K562 (cell line): Measurements from ENCODE around the gene ADARB2. TPM values are rescaled to one million over a fixed set of nuclear protein-coding genes. Genes with fewer than 3 reads are reported as not detected.

Experiments
- ATAC-seq: fragments of 200-7000 bp; cut with Tn5 transposase; 3 replicates; pipeline ENCODE4 v1.9.1; 2020; ENCODE audit warnings: moderate library complexity
- BruUV-seq: library from RNA; stranded (reverse); fragments of 400-500 nt; replicated peaks from 2 replicates; lab custom pipeline; 2021; lab: Mats Ljungman, UMichigan
- CTCF ChIA-PET: fragments of 300-600 bp; formaldehyde crosslinking; extraction: SDS; loops from one replicate; lab custom pipeline; 2021; ENCODE audit warnings: low intra/inter-chr PET ratio; lab: Yijun Ruan, JAX
- POLR2A ChIA-PET: fragments of 300-600, 350-650 bp; sonication (Branson Sonifier 250); formaldehyde crosslinking; extraction: SDS; loops from one replicate; lab custom pipeline; 2021; ENCODE audit warnings: antibody characterized with exemption, inconsistent platforms; lab: Yijun Ruan, JAX
- DNase-seq, 4 experiments: peaks; one replicate each; pipeline versions ENCODE4 v3.0.0 to v3.0.0-alpha.2; 2011 to 2018; ENCODE audit warnings: low spot score in 3 of 4, mixed read lengths in 3 of 4; ENCODE audit errors: extremely low read depth in 1 of 4
- FAIRE-seq: peaks from 2 replicates; lab custom pipeline; 2011; peaks lifted over from hg19 to GRCh38; lab: Jason Lieb, UNC
- H2AFZ ChIP-seq: 2 replicates; pipeline ENCODE4 v1.6.0; 2011; ENCODE audit warnings: low read depth, low read length, control low read depth, inconsistent platforms
- H3K27ac ChIP-seq: fragments of 200-600 bp; 3 replicates; pipeline ENCODE4 v1.8.0; 2011; ENCODE audit warnings: low read depth, mild to moderate bottlenecking, control low read depth, inconsistent platforms, low read length, moderate library complexity, mixed read lengths; ENCODE audit errors: extremely low read depth
- H3K27me3 ChIP-seq, 2 experiments: fragments of 300-600 bp in 1 of 2; 2 replicates in 1 of 2; 3 replicates in 1 of 2; pipeline versions ENCODE4 v1.6.0 to v1.8.0; 2011; ENCODE audit warnings: inconsistent platforms in 2 of 2, low read length in 2 of 2, mild to moderate bottlenecking in 1 of 2, mixed read lengths in 1 of 2, moderate library complexity in 1 of 2; ENCODE audit not compliant: control insufficient read depth in 2 of 2, insufficient read depth in 2 of 2
- H3K36me3 ChIP-seq: fragments of 300-600 bp; 3 replicates; pipeline ENCODE4 v1.8.0; 2011; ENCODE audit warnings: mild to moderate bottlenecking, low read length, inconsistent platforms; ENCODE audit not compliant: control insufficient read depth, insufficient read depth
- H3K4me1 ChIP-seq, 2 experiments: fragments of 200-600 bp in 1 of 2; replicated peaks in 1 of 2; 2 replicates in 1 of 2; 3 replicates in 1 of 2; pipeline versions ENCODE4 v1.5.1 to v1.8.0; 2011; ENCODE audit warnings: inconsistent platforms in 2 of 2, low read length in 2 of 2, mild to moderate bottlenecking in 1 of 2, mixed read lengths in 1 of 2, moderate library complexity in 1 of 2; ENCODE audit not compliant: control insufficient read depth in 2 of 2, insufficient read depth in 2 of 2
- H3K4me2 ChIP-seq: 2 replicates; pipeline ENCODE4 v1.6.1; 2011; ENCODE audit warnings: low read length, control low read depth, inconsistent platforms, mixed read lengths; ENCODE audit not compliant: insufficient read depth
- H3K4me3 ChIP-seq: fragments of 200-600 bp; sonication (generic), shearing (Covaris generic); 2 replicates; pipeline ENCODE4 v1.5.1; 2016; ENCODE audit warnings: control low read depth, inconsistent platforms
- H3K79me2 ChIP-seq: fragments of 200-600 bp; 3 replicates; pipeline ENCODE4 v1.8.0; 2011; ENCODE audit warnings: low read length, inconsistent platforms; ENCODE audit not compliant: control insufficient read depth, insufficient read depth
- H3K9ac ChIP-seq, 2 experiments: 2 replicates each; pipeline versions ENCODE4 v1.6.0 to v1.6.1; 2011; ENCODE audit warnings: low read depth in 2 of 2, low read length in 2 of 2, control low read depth in 1 of 2, inconsistent platforms in 1 of 2, mild to moderate bottlenecking in 1 of 2, mixed read lengths in 1 of 2; ENCODE audit not compliant: insufficient read depth in 1 of 2
- H3K9me1 ChIP-seq: one replicate; pipeline ENCODE4 v1.6.0; 2011; ENCODE audit warnings: inconsistent platforms, mild to moderate bottlenecking, low read length, moderate library complexity; ENCODE audit not compliant: control insufficient read depth, insufficient read depth
- H3K9me3 ChIP-seq: replicated peaks from 2 replicates; pipeline ENCODE4 v1.5.1; 2011; ENCODE audit warnings: low read depth, low read length, inconsistent platforms; ENCODE audit not compliant: control insufficient read depth, insufficient read depth
- H4K20me1 ChIP-seq: replicated peaks from 2 replicates; pipeline ENCODE4 v1.6.1; 2011; ENCODE audit warnings: low read length, inconsistent platforms, mixed read lengths; ENCODE audit not compliant: control insufficient read depth, insufficient read depth
- E2F3 ChIP-seq: fragments of 250-450 bp; sonication (Bioruptor Pico); IDR thresholded peaks from 2 replicates; pipeline ENCODE4 v1.4.0; 2020; ENCODE audit warnings: mild to moderate bottlenecking
- HNRNPLL ChIP-seq: fragments of 200-400 bp; formaldehyde crosslinking; IDR thresholded peaks from 2 replicates; pipeline ENCODE4 v1.6.1; 2017; ENCODE audit warnings: low read length, low read depth, mild to moderate bottlenecking; ENCODE audit not compliant: poor library complexity, severe bottlenecking
- ILF3 ChIP-seq: fragments of 450-650 bp; IDR thresholded peaks from 2 replicates; pipeline ENCODE4 v1.6.1; 2018; ENCODE audit warnings: antibody characterized with exemption, mild to moderate bottlenecking, moderate library complexity, borderline replicate concordance
- NBN ChIP-seq: fragments of 450-650 bp; IDR thresholded peaks from 2 replicates; pipeline ENCODE4 v1.6.1; 2016; ENCODE audit warnings: low read depth, mild to moderate bottlenecking
- NONO ChIP-seq, 2 experiments: fragments of 200-400 bp in 1 of 2; fragments of 450-650 bp in 1 of 2; formaldehyde crosslinking in 1 of 2; IDR thresholded peaks; 2 replicates each; pipeline ENCODE4 v1.6.1; 2017; ENCODE audit warnings: low read depth in 2 of 2, mild to moderate bottlenecking in 2 of 2, moderate library complexity in 2 of 2, low read length in 1 of 2
- POLR2A ChIP-seq: fragments of 450-650 bp; conservative IDR thresholded peaks from 2 replicates; pipeline ENCODE4 v1.6.1; 2016
- ZBTB1 ChIP-seq: sonication (generic); formaldehyde crosslinking; IDR thresholded peaks from 2 replicates; pipeline ENCODE4 v1.8.1; 2023; ENCODE audit warnings: missing genetic modification reagents, low read depth, mild to moderate bottlenecking, borderline replicate concordance
- ZFPM2 ChIP-seq: fragments of 250-450 bp; sonication (Bioruptor Pico); IDR thresholded peaks from 2 replicates; pipeline ENCODE4 v1.5.1; 2022; ENCODE audit warnings: mild to moderate bottlenecking
- ZNF764 ChIP-seq: fragments of 250-450 bp; sonication (Bioruptor Pico); IDR thresholded peaks from 2 replicates; pipeline ENCODE4 v1.4.0; 2020; ENCODE audit warnings: low read depth, mild to moderate bottlenecking, moderate library complexity
- WGBS: fragments of 100-300 bp; shearing (Covaris generic); methylation state at CpG from one replicate; pipeline ENCODE4 v1.1.6; 2016; ENCODE audit warnings: low coverage, mixed read lengths; ENCODE audit not compliant: insufficient coverage; ENCODE audit errors: missing lambda C conversion rate; 5-methylcytosine and 5-hydroxymethylcytosine counted together
- in situ Hi-C: fragments of 300-500 bp; cut with MboI; formaldehyde crosslinking; loops from 4 replicates; pipeline ENCODE4 v1.15.0; 2018; ENCODE audit warnings: inconsistent platforms, mixed read lengths
- intact Hi-C: fragments of 100-400 bp; cut with micrococcal nuclease; formaldehyde crosslinking; loops from 2 replicates; pipeline ENCODE4 v1.14.2; 2022
- polyA plus RNA-seq, 8 experiments: library from polyadenylated mRNA; depleted of rRNA in 4 of 8; stranded (reverse) in 5 of 8; unstranded in 3 of 8; fragments of >200 nt; fragmentation: Nextera tagmentation in 2 of 8; fragmentation: Illumina TruSeq in 1 of 8; extraction: Ambion mirVana in 2 of 8; extraction: Trizol in 1 of 8; gene quantifications; 2 replicates each; pipeline versions ENCODE4 v1.2.1 to v1.2.3, GENCODE V29; 2011 to 2014; ENCODE audit warnings: inconsistent platforms in 1 of 8, missing spikeins in 1 of 8
- total RNA-seq, 7 experiments: library from RNA; depleted of rRNA in 6 of 7; stranded (reverse); fragments of >200 nt in 6 of 7; fragmentation: Illumina TruSeq in 2 of 7; extraction: Trizol in 2 of 7; gene quantifications; 2 replicates each; pipeline versions ENCODE4 v1.2.1 to v1.2.3, GENCODE V29; 2011 to 2021; ENCODE audit warnings: low replicate concordance in 1 of 7
- TF ChIP-seq, protein P1 (sequence below): sonication (generic); formaldehyde crosslinking; IDR thresholded peaks from 2 replicates; pipeline ENCODE4 v1.8.1; 2023; ENCODE audit warnings: mild to moderate bottlenecking, missing genetic modification reagents
- TF ChIP-seq, protein P2 (sequence below), 2 experiments: fragments of 150-350 bp in 1 of 2; IDR thresholded peaks; 2 replicates each; pipeline ENCODE4 v1.6.1; 2012 to 2016; ENCODE audit warnings: low read depth in 2 of 2, low read length in 2 of 2, mild to moderate bottlenecking in 1 of 2, moderate library complexity in 1 of 2

Gene ADARB2
- total and polyA plus RNA-seq, 9 of the 15 experiments (the other 6 are each of a cell fraction or from before 2014, with no cell fraction given) = not detected

DNA sequence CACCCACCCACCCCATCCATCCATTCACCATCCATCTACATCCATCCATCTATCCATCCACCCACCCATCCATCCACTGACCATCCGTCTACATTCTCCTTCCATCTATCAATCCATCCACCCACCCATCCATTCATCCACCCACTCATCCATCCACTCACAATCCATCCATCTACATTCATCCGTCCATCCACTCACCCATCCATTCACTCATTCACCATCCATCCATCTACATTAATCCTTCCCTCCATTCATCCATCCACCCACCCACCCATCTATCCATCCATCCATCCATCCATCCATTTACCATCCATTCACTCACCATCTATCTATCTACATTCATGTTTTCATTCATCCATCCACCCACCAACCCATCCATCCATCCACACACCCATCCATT, 292.5 kb downstream of the ADARB2 start:
- H3K9me1 ChIP-seq = no peaks in the 10 kb centered on the region
- 0% methylated on average over 2 of the region's 2 CpGs for WGBS
- no peaks in the 10 kb centered on the region; the same call in 1 of the 2 replicates for H4K20me1 ChIP-seq
- ChIA-PET CTCF (no interaction called here), POLR2A (no interaction called here)
- no peaks in the 10 kb centered on the region for H3K9me3 ChIP-seq
- H3K4me1 ChIP-seq = no peaks in the 10 kb centered on the region
- ATAC-seq = no peak
- H3K36me3 ChIP-seq = no peaks in the 10 kb centered on the region
- H3K79me2 ChIP-seq = no peaks in the 10 kb centered on the region
- H3K9ac ChIP-seq = no peak overlapping the region
- peaks cover 3 to 7% of the 10 kb centered on the region in 2 experiments; a peak in 2 of 5 replicates for H3K27me3 ChIP-seq
- no TSS peak for BruUV-seq
- no peak overlapping the region for H3K27ac ChIP-seq
- FAIRE-seq = no peak
- no peak overlapping the region for H3K4me3 ChIP-seq
- intact Hi-C loops = no loop called here
- no peak overlapping the region for H3K4me2 ChIP-seq
- in situ Hi-C loops = no loop called here
- no peak for DNase-seq
- no peak overlapping the region for H2AFZ ChIP-seq
- TF ChIP-seq ILF3 = no peak
- TF ChIP-seq, protein P1, sequence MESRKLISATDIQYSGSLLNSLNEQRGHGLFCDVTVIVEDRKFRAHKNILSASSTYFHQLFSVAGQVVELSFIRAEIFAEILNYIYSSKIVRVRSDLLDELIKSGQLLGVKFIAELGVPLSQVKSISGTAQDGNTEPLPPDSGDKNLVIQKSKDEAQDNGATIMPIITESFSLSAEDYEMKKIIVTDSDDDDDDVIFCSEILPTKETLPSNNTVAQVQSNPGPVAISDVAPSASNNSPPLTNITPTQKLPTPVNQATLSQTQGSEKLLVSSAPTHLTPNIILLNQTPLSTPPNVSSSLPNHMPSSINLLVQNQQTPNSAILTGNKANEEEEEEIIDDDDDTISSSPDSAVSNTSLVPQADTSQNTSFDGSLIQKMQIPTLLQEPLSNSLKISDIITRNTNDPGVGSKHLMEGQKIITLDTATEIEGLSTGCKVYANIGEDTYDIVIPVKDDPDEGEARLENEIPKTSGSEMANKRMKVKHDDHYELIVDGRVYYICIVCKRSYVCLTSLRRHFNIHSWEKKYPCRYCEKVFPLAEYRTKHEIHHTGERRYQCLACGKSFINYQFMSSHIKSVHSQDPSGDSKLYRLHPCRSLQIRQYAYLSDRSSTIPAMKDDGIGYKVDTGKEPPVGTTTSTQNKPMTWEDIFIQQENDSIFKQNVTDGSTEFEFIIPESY (CRISPR knock-in tag) = no peak
- no peak for TF ChIP-seq NBN
- no peak for TF ChIP-seq ZFPM2 (CRISPR knock-in tag)
- TF ChIP-seq ZBTB1 (CRISPR knock-in tag) = no peak
- TF ChIP-seq, protein P2, sequence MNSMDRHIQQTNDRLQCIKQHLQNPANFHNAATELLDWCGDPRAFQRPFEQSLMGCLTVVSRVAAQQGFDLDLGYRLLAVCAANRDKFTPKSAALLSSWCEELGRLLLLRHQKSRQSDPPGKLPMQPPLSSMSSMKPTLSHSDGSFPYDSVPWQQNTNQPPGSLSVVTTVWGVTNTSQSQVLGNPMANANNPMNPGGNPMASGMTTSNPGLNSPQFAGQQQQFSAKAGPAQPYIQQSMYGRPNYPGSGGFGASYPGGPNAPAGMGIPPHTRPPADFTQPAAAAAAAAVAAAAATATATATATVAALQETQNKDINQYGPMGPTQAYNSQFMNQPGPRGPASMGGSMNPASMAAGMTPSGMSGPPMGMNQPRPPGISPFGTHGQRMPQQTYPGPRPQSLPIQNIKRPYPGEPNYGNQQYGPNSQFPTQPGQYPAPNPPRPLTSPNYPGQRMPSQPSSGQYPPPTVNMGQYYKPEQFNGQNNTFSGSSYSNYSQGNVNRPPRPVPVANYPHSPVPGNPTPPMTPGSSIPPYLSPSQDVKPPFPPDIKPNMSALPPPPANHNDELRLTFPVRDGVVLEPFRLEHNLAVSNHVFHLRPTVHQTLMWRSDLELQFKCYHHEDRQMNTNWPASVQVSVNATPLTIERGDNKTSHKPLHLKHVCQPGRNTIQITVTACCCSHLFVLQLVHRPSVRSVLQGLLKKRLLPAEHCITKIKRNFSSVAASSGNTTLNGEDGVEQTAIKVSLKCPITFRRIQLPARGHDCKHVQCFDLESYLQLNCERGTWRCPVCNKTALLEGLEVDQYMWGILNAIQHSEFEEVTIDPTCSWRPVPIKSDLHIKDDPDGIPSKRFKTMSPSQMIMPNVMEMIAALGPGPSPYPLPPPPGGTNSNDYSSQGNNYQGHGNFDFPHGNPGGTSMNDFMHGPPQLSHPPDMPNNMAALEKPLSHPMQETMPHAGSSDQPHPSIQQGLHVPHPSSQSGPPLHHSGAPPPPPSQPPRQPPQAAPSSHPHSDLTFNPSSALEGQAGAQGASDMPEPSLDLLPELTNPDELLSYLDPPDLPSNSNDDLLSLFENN (IDR thresholded peaks at IDR 0.05; ENCODE audit: low read depth in 2 of 2, low read length in 2 of 2) = no peak
- no peak for TF ChIP-seq POLR2A
- no peak for TF ChIP-seq ZNF764
- no peak for TF ChIP-seq E2F3 (CRISPR knock-in tag)
- no peak for TF ChIP-seq NONO (IDR thresholded peaks at IDR 0.05; ENCODE audit: low read depth in 2 of 2, low read length in 1 of 2)
- TF ChIP-seq HNRNPLL = no peak
